H9 (cell line): ENCODE data around the gene BNC1. TPM values are rescaled to one million over a fixed set of nuclear protein-coding genes. Genes with fewer than 3 reads are reported as not detected.

ENCODE experiments used
- DNase-seq: peaks from one replicate; pipeline ENCODE4 v3.0.0-alpha.2; 2017
- H2AFZ ChIP-seq: one replicate; pipeline ENCODE4 v1.6.1; 2013; ENCODE audit warnings: mild to moderate bottlenecking, low read length, control low read depth, moderate library complexity
- H2AK5ac ChIP-seq: 2 replicates; pipeline ENCODE4 v1.6.1; 2013; ENCODE audit warnings: low read length, control low read depth, mixed read lengths; ENCODE audit not compliant: insufficient read length
- H2BK120ac ChIP-seq: one replicate; pipeline ENCODE4 v1.6.1; 2013; ENCODE audit warnings: low read depth, mild to moderate bottlenecking, low read length, control low read depth, inconsistent platforms; ENCODE audit not compliant: poor library complexity, severe bottlenecking
- H2BK12ac ChIP-seq: 2 replicates; pipeline ENCODE4 v1.6.1; 2013; ENCODE audit warnings: low read length, control low read depth, mixed read lengths, low read depth; ENCODE audit not compliant: insufficient read length
- H2BK15ac ChIP-seq: 2 replicates; pipeline ENCODE4 v1.6.1; 2013; ENCODE audit warnings: low read depth, low read length, control low read depth
- H2BK20ac ChIP-seq: one replicate; pipeline ENCODE4 v1.6.1; 2013; ENCODE audit warnings: low read depth, mild to moderate bottlenecking, low read length, control low read depth, inconsistent platforms; ENCODE audit not compliant: poor library complexity, severe bottlenecking
- H2BK5ac ChIP-seq: 2 replicates; pipeline ENCODE4 v1.6.1; 2013; ENCODE audit warnings: low read length, control low read depth, mixed read lengths; ENCODE audit not compliant: insufficient read length
- H3K14ac ChIP-seq: 2 replicates; pipeline ENCODE4 v1.6.1; 2013; ENCODE audit warnings: low read length, control low read depth; ENCODE audit not compliant: insufficient read depth
- H3K18ac ChIP-seq: 2 replicates; pipeline ENCODE4 v1.6.1; 2013; ENCODE audit warnings: low read depth, mild to moderate bottlenecking, mixed read lengths, low read length, control low read depth; ENCODE audit not compliant: insufficient read length
- H3K23ac ChIP-seq: 2 replicates; pipeline ENCODE4 v1.6.1; 2013; ENCODE audit warnings: low read length, control low read depth, mixed read lengths, low read depth; ENCODE audit not compliant: insufficient read length
- H3K23me2 ChIP-seq: 2 replicates; pipeline ENCODE4 v1.6.1; 2013; ENCODE audit warnings: low read depth, mild to moderate bottlenecking, mixed read lengths, low read length, control low read depth; ENCODE audit not compliant: insufficient read length, poor library complexity, severe bottlenecking
- H3K27ac ChIP-seq: 2 replicates; pipeline ENCODE4 v1.5.1; 2013; ENCODE audit warnings: low read length, control low read depth, mixed read lengths, low read depth; ENCODE audit not compliant: insufficient read length
- H3K27me3 ChIP-seq: 2 replicates; pipeline ENCODE4 v1.6.1; 2013; ENCODE audit warnings: low read length, control low read depth, inconsistent platforms; ENCODE audit not compliant: insufficient read depth
- H3K4ac ChIP-seq: 2 replicates; pipeline ENCODE4 v1.6.1; 2013; ENCODE audit warnings: low read depth, mild to moderate bottlenecking, control low read depth, inconsistent platforms, low read length, moderate library complexity
- H3K4me1 ChIP-seq: 2 replicates; pipeline ENCODE4 v1.6.1; 2013; ENCODE audit warnings: low read length, control low read depth, inconsistent platforms; ENCODE audit not compliant: insufficient read depth
- H3K4me2 ChIP-seq: 2 replicates; pipeline ENCODE4 v1.6.1; 2013; ENCODE audit warnings: low read length, control low read depth, mixed read lengths; ENCODE audit not compliant: insufficient read length, insufficient read depth
- H3K56ac ChIP-seq: 2 replicates; pipeline ENCODE4 v1.6.1; 2013; ENCODE audit warnings: low read depth, mild to moderate bottlenecking, mixed read lengths, low read length, control low read depth; ENCODE audit not compliant: insufficient read length
- H3K79me1 ChIP-seq: 2 replicates; pipeline ENCODE4 v1.6.1; 2013; ENCODE audit warnings: low read depth, mild to moderate bottlenecking, moderate library complexity, low read length, control low read depth, inconsistent platforms; ENCODE audit not compliant: insufficient read depth, poor library complexity, severe bottlenecking
- H3K79me2 ChIP-seq: 2 replicates; pipeline ENCODE4 v1.6.1; 2013; ENCODE audit warnings: low read length, control low read depth, inconsistent platforms; ENCODE audit not compliant: insufficient read depth
- H3K9ac ChIP-seq: 2 replicates; pipeline ENCODE4 v1.6.1; 2013; ENCODE audit warnings: low read length, control low read depth, mixed read lengths; ENCODE audit not compliant: insufficient read length; ENCODE audit errors: extremely low read depth
- H3K9me3 ChIP-seq: one replicate; pipeline ENCODE4 v1.6.1; 2013; ENCODE audit warnings: low read depth, low read length, inconsistent platforms; ENCODE audit not compliant: control insufficient read depth
- H3T11ph ChIP-seq: one replicate; pipeline ENCODE4 v1.6.1; 2013; ENCODE audit warnings: mild to moderate bottlenecking, low read length, control low read depth, inconsistent platforms
- H4K20me1 ChIP-seq: one replicate; pipeline ENCODE4 v1.6.1; 2013; ENCODE audit not compliant: control insufficient read depth, insufficient read length, insufficient read depth
- H4K5ac ChIP-seq: 2 replicates; pipeline ENCODE4 v1.6.1; 2013; ENCODE audit warnings: low read depth, mild to moderate bottlenecking, mixed read lengths, low read length, control low read depth; ENCODE audit not compliant: insufficient read length
- H4K8ac ChIP-seq: replicated peaks from 2 replicates; pipeline ENCODE4 v1.6.1; 2013; ENCODE audit warnings: low read length, control low read depth, mixed read lengths, low read depth; ENCODE audit not compliant: insufficient read length
- H4K91ac ChIP-seq: 2 replicates; pipeline ENCODE4 v1.6.1; 2013; ENCODE audit warnings: low read depth, mild to moderate bottlenecking, moderate library complexity, mixed read lengths, low read length, control low read depth; ENCODE audit not compliant: insufficient read length
- H3K27ac Mint-ChIP-seq, 3 experiments: 2 replicates in 2 of 3; 3 replicates in 1 of 3; pipeline ENCODE4 v1.8.0; 2020 to 2021; ENCODE audit warnings: mixed read lengths in 3 of 3, mild to moderate bottlenecking in 1 of 3, moderate library complexity in 1 of 3
- H3K27me3 Mint-ChIP-seq: 2 replicates; pipeline ENCODE4 v1.8.0; 2021; ENCODE audit warnings: low read depth, mild to moderate bottlenecking, moderate library complexity, mixed read lengths
- H3K36me3 Mint-ChIP-seq, 3 experiments: 2 replicates in 2 of 3; 3 replicates in 1 of 3; pipeline ENCODE4 v1.8.0; 2020 to 2021; ENCODE audit warnings: low read depth in 3 of 3, mixed read lengths in 3 of 3; ENCODE audit not compliant: insufficient read depth in 1 of 3
- H3K4me1 Mint-ChIP-seq, 2 experiments: 2 replicates each; pipeline ENCODE4 v1.8.0; 2020; ENCODE audit warnings: mixed read lengths in 2 of 2
- H3K4me3 Mint-ChIP-seq, 2 experiments: 2 replicates in 1 of 2; 3 replicates in 1 of 2; pipeline ENCODE4 v1.8.0; 2020 to 2021; ENCODE audit warnings: mild to moderate bottlenecking in 2 of 2, mixed read lengths in 2 of 2, moderate library complexity in 1 of 2
- H3K9me3 Mint-ChIP-seq, 2 experiments: 2 replicates in 1 of 2; 3 replicates in 1 of 2; pipeline ENCODE4 v1.8.0; 2020; ENCODE audit warnings: mild to moderate bottlenecking in 2 of 2, mixed read lengths in 2 of 2, moderate library complexity in 1 of 2
- WGBS: extraction: QIAGEN DNeasy Blood & Tissue Kit; methylation state at CpG from one replicate; pipeline ENCODE4 v1.1.7; 2013; ENCODE audit warnings: missing lambda C conversion rate, low lambda C conversion rate, mixed read lengths; ENCODE audit not compliant: insufficient read length; ENCODE audit errors: extremely low coverage; 5-methylcytosine and 5-hydroxymethylcytosine counted together
- total RNA-seq: library from RNA; stranded (reverse); gene quantifications from 2 replicates; pipeline ENCODE4 v1.2.1, GENCODE V29; 2021
- TF ChIP-seq, protein P1 (sequence below): fragments of 200-600 bp; sonication (generic); conservative IDR thresholded peaks from 3 replicates; pipeline ENCODE4 v1.8.0; 2021; ENCODE audit warnings: antibody characterized with exemption, mild to moderate bottlenecking

Gene BNC1
- total RNA-seq, 1 experiment from 2014 or later, result not detected

DNA sequence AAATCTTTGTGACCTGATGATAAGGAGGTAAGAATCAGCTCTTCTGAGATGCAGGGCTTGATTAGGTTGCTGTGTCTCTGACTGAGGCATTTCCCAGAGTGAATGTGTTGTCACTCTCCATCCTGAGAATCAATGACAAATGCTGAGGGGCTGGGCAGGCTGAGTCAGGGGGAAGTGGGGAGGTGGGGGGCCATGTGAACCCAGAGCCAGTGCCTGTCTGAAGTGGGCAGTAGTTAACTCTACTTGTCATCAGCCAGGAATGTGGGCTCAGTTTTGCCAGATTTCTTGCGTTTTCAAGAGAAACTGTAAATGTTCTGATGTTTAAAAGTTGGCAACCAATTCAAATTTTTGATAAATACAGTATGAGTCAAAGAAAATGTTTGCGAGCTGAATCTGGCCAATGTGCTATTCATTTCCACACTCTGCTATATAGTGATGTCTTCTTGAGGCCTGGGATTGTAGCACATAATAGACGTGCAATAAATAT is 3.1 kb upstream of the BNC1 start:
- H4K91ac ChIP-seq, result no peak overlapping the region
- TF ChIP-seq, protein P1, sequence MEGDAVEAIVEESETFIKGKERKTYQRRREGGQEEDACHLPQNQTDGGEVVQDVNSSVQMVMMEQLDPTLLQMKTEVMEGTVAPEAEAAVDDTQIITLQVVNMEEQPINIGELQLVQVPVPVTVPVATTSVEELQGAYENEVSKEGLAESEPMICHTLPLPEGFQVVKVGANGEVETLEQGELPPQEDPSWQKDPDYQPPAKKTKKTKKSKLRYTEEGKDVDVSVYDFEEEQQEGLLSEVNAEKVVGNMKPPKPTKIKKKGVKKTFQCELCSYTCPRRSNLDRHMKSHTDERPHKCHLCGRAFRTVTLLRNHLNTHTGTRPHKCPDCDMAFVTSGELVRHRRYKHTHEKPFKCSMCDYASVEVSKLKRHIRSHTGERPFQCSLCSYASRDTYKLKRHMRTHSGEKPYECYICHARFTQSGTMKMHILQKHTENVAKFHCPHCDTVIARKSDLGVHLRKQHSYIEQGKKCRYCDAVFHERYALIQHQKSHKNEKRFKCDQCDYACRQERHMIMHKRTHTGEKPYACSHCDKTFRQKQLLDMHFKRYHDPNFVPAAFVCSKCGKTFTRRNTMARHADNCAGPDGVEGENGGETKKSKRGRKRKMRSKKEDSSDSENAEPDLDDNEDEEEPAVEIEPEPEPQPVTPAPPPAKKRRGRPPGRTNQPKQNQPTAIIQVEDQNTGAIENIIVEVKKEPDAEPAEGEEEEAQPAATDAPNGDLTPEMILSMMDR, result no peak
- H3K4me1 Mint-ChIP-seq, result peaks cover 5 to 11% of the 10 kb centered on the region in 2 experiments; a peak in 3 of 4 replicates
- H2BK12ac ChIP-seq, result no peak overlapping the region
- no peaks in the 10 kb centered on the region for H3K36me3 Mint-ChIP-seq
- no peak overlapping the region for H3K27ac ChIP-seq
- no peak overlapping the region for H2AK5ac ChIP-seq
- H2BK15ac ChIP-seq, result no peak overlapping the region
- H3K79me2 ChIP-seq, result no peaks in the 10 kb centered on the region
- H3K18ac ChIP-seq, result no peak overlapping the region
- H3T11ph ChIP-seq, result no peak overlapping the region
- H3K4me2 ChIP-seq, result no peak overlapping the region
- no CpG with 5 or more reads among the region's 3 CpGs for WGBS
- H2BK120ac ChIP-seq, result no peak overlapping the region
- no peak overlapping the region for H2BK5ac ChIP-seq
- no peaks in the 10 kb centered on the region for H3K4me1 ChIP-seq
- no peak overlapping the region for H4K8ac ChIP-seq
- H3K9ac ChIP-seq, result no peak overlapping the region
- no peak for DNase-seq
- no peak overlapping the region for H3K4ac ChIP-seq
- H3K27me3 Mint-ChIP-seq, result peaks cover 66% of the 10 kb centered on the region
- no peak overlapping the region for H3K14ac ChIP-seq
- H4K20me1 ChIP-seq, result no peaks in the 10 kb centered on the region
- H2BK20ac ChIP-seq, result no peak overlapping the region
- H3K56ac ChIP-seq, result no peak overlapping the region
- H3K27me3 ChIP-seq, result peaks cover 28% of the 10 kb centered on the region; the same call in 1 of the 2 replicates
- no peak overlapping the region for H2AFZ ChIP-seq
- no peak overlapping the region for H4K5ac ChIP-seq
- no peaks in the 10 kb centered on the region; a peak in 1 of 5 replicates for H3K9me3 Mint-ChIP-seq
- no peaks in the 10 kb centered on the region for H3K9me3 ChIP-seq
- H3K23me2 ChIP-seq, result peaks cover 15% of the 10 kb centered on the region
- no peak overlapping the region for H3K23ac ChIP-seq
- H3K79me1 ChIP-seq, result no peaks in the 10 kb centered on the region
- H3K4me3 Mint-ChIP-seq, result no peak overlapping the region
- no peak overlapping the region for H3K27ac Mint-ChIP-seq
